K562 (cell line): ENCODE measurements around the gene YTHDC1. TPM values are rescaled to one million over a fixed set of nuclear protein-coding genes. Genes with fewer than 3 reads are reported as not detected.

ENCODE experiments used
- ATAC-seq: fragments of 200-7000 bp; cut with Tn5 transposase; 3 replicates; pipeline ENCODE4 v1.9.1; 2020; ENCODE audit warnings: moderate library complexity
- BruUV-seq: library from RNA; stranded (reverse); fragments of 400-500 nt; replicated peaks from 2 replicates; lab custom pipeline; 2021; lab: Mats Ljungman, UMichigan
- CTCF ChIA-PET: fragments of 300-600 bp; formaldehyde crosslinking; extraction: SDS; loops from one replicate; lab custom pipeline; 2021; ENCODE audit warnings: low intra/inter-chr PET ratio; lab: Yijun Ruan, JAX
- POLR2A ChIA-PET: fragments of 300-600, 350-650 bp; sonication (Branson Sonifier 250); formaldehyde crosslinking; extraction: SDS; loops from one replicate; lab custom pipeline; 2021; ENCODE audit warnings: antibody characterized with exemption, inconsistent platforms; lab: Yijun Ruan, JAX
- DNase-seq, 4 experiments: peaks; one replicate each; pipeline versions ENCODE4 v3.0.0 to v3.0.0-alpha.2; 2011 to 2018; ENCODE audit warnings: low spot score in 3 of 4, mixed read lengths in 3 of 4; ENCODE audit errors: extremely low read depth in 1 of 4
- FAIRE-seq: peaks from 2 replicates; lab custom pipeline; 2011; peaks lifted over from hg19 to GRCh38; lab: Jason Lieb, UNC
- H2AFZ ChIP-seq: 2 replicates; pipeline ENCODE4 v1.6.0; 2011; ENCODE audit warnings: low read depth, low read length, control low read depth, inconsistent platforms
- H3K27ac ChIP-seq: fragments of 200-600 bp; 3 replicates; pipeline ENCODE4 v1.8.0; 2011; ENCODE audit warnings: low read depth, mild to moderate bottlenecking, control low read depth, inconsistent platforms, low read length, moderate library complexity, mixed read lengths; ENCODE audit errors: extremely low read depth
- H3K27me3 ChIP-seq, 2 experiments: fragments of 300-600 bp in 1 of 2; 2 replicates in 1 of 2; 3 replicates in 1 of 2; pipeline versions ENCODE4 v1.6.0 to v1.8.0; 2011; ENCODE audit warnings: inconsistent platforms in 2 of 2, low read length in 2 of 2, mild to moderate bottlenecking in 1 of 2, mixed read lengths in 1 of 2, moderate library complexity in 1 of 2; ENCODE audit not compliant: control insufficient read depth in 2 of 2, insufficient read depth in 2 of 2
- H3K36me3 ChIP-seq: fragments of 300-600 bp; 3 replicates; pipeline ENCODE4 v1.8.0; 2011; ENCODE audit warnings: mild to moderate bottlenecking, low read length, inconsistent platforms; ENCODE audit not compliant: control insufficient read depth, insufficient read depth
- H3K4me1 ChIP-seq, 2 experiments: fragments of 200-600 bp in 1 of 2; replicated peaks in 1 of 2; 2 replicates in 1 of 2; 3 replicates in 1 of 2; pipeline versions ENCODE4 v1.5.1 to v1.8.0; 2011; ENCODE audit warnings: inconsistent platforms in 2 of 2, low read length in 2 of 2, mild to moderate bottlenecking in 1 of 2, mixed read lengths in 1 of 2, moderate library complexity in 1 of 2; ENCODE audit not compliant: control insufficient read depth in 2 of 2, insufficient read depth in 2 of 2
- H3K4me2 ChIP-seq: 2 replicates; pipeline ENCODE4 v1.6.1; 2011; ENCODE audit warnings: low read length, control low read depth, inconsistent platforms, mixed read lengths; ENCODE audit not compliant: insufficient read depth
- H3K4me3 ChIP-seq: fragments of 200-600 bp; sonication (generic), shearing (Covaris generic); 2 replicates; pipeline ENCODE4 v1.5.1; 2016; ENCODE audit warnings: control low read depth, inconsistent platforms
- H3K79me2 ChIP-seq: fragments of 200-600 bp; 3 replicates; pipeline ENCODE4 v1.8.0; 2011; ENCODE audit warnings: low read length, inconsistent platforms; ENCODE audit not compliant: control insufficient read depth, insufficient read depth
- H3K9ac ChIP-seq, 2 experiments: 2 replicates each; pipeline versions ENCODE4 v1.6.0 to v1.6.1; 2011; ENCODE audit warnings: low read depth in 2 of 2, low read length in 2 of 2, control low read depth in 1 of 2, inconsistent platforms in 1 of 2, mild to moderate bottlenecking in 1 of 2, mixed read lengths in 1 of 2; ENCODE audit not compliant: insufficient read depth in 1 of 2
- H3K9me1 ChIP-seq: one replicate; pipeline ENCODE4 v1.6.0; 2011; ENCODE audit warnings: inconsistent platforms, mild to moderate bottlenecking, low read length, moderate library complexity; ENCODE audit not compliant: control insufficient read depth, insufficient read depth
- H3K9me3 ChIP-seq: replicated peaks from 2 replicates; pipeline ENCODE4 v1.5.1; 2011; ENCODE audit warnings: low read depth, low read length, inconsistent platforms; ENCODE audit not compliant: control insufficient read depth, insufficient read depth
- H4K20me1 ChIP-seq: replicated peaks from 2 replicates; pipeline ENCODE4 v1.6.1; 2011; ENCODE audit warnings: low read length, inconsistent platforms, mixed read lengths; ENCODE audit not compliant: control insufficient read depth, insufficient read depth
- COPS2 ChIP-seq: fragments of 450-650 bp; conservative IDR thresholded peaks from 2 replicates; pipeline ENCODE4 v1.6.1; 2016; ENCODE audit warnings: mild to moderate bottlenecking, moderate library complexity
- ERF ChIP-seq: fragments of 450-650 bp; formaldehyde crosslinking; IDR thresholded peaks from 2 replicates; pipeline ENCODE4 v1.4.0; 2020; ENCODE audit warnings: mild to moderate bottlenecking, mixed read lengths
- LARP7 ChIP-seq: fragments of 450-650 bp; IDR thresholded peaks from 2 replicates; pipeline ENCODE4 v1.6.1; 2016
- MAFK ChIP-seq: IDR thresholded peaks from 2 replicates; pipeline ENCODE4 v1.6.1; 2011; ENCODE audit warnings: low read length, improper control_type of control experiment
- MBD2 ChIP-seq: sonication (generic); IDR thresholded peaks from 2 replicates; pipeline ENCODE4 v1.6.1; 2016; ENCODE audit warnings: low read depth, borderline replicate concordance
- MTA3 ChIP-seq: fragments of 450-650 bp; formaldehyde crosslinking; IDR thresholded peaks from 2 replicates; pipeline ENCODE4 v1.6.1; 2017; ENCODE audit warnings: mild to moderate bottlenecking, borderline replicate concordance
- NELFE ChIP-seq: IDR thresholded peaks from 2 replicates; pipeline ENCODE4 v1.6.1; 2011; ENCODE audit warnings: mild to moderate bottlenecking; ENCODE audit not compliant: insufficient read depth, insufficient read length
- PML ChIP-seq: IDR thresholded peaks from 2 replicates; pipeline ENCODE4 v1.6.1; 2012; ENCODE audit warnings: low read length, inconsistent platforms
- ZFP1 ChIP-seq: fragments of 450-650 bp; formaldehyde crosslinking; IDR thresholded peaks from 2 replicates; pipeline ENCODE4 v1.4.0; 2020; ENCODE audit warnings: mild to moderate bottlenecking, mixed read lengths
- ZNF140 ChIP-seq: fragments of 250-450 bp; sonication (Bioruptor Pico); IDR thresholded peaks from 2 replicates; pipeline ENCODE4 v1.8.0; 2021; ENCODE audit warnings: moderate library complexity, mild to moderate bottlenecking, inconsistent platforms
- ZNF41 ChIP-seq: fragments of 250-450 bp; sonication (Bioruptor Pico); conservative IDR thresholded peaks from 2 replicates; pipeline ENCODE4 v1.4.0; 2020; ENCODE audit warnings: mild to moderate bottlenecking
- WGBS: fragments of 100-300 bp; shearing (Covaris generic); methylation state at CpG from one replicate; pipeline ENCODE4 v1.1.6; 2016; ENCODE audit warnings: low coverage, mixed read lengths; ENCODE audit not compliant: insufficient coverage; ENCODE audit errors: missing lambda C conversion rate; 5-methylcytosine and 5-hydroxymethylcytosine counted together
- in situ Hi-C: fragments of 300-500 bp; cut with MboI; formaldehyde crosslinking; loops from 4 replicates; pipeline ENCODE4 v1.15.0; 2018; ENCODE audit warnings: inconsistent platforms, mixed read lengths
- intact Hi-C: fragments of 100-400 bp; cut with micrococcal nuclease; formaldehyde crosslinking; loops from 2 replicates; pipeline ENCODE4 v1.14.2; 2022
- polyA plus RNA-seq, 8 experiments: library from polyadenylated mRNA; depleted of rRNA in 4 of 8; stranded (reverse) in 5 of 8; unstranded in 3 of 8; fragments of >200 nt; fragmentation: Nextera tagmentation in 2 of 8; fragmentation: Illumina TruSeq in 1 of 8; extraction: Ambion mirVana in 2 of 8; extraction: Trizol in 1 of 8; gene quantifications; 2 replicates each; pipeline versions ENCODE4 v1.2.1 to v1.2.3, GENCODE V29; 2011 to 2014; ENCODE audit warnings: inconsistent platforms in 1 of 8, missing spikeins in 1 of 8
- total RNA-seq, 7 experiments: library from RNA; depleted of rRNA in 6 of 7; stranded (reverse); fragments of >200 nt in 6 of 7; fragmentation: Illumina TruSeq in 2 of 7; extraction: Trizol in 2 of 7; gene quantifications; 2 replicates each; pipeline versions ENCODE4 v1.2.1 to v1.2.3, GENCODE V29; 2011 to 2021; ENCODE audit warnings: low replicate concordance in 1 of 7
- TF ChIP-seq, protein P1 (sequence below): sonication (generic); formaldehyde crosslinking; IDR thresholded peaks from 2 replicates; pipeline ENCODE4 v1.8.1; 2023; ENCODE audit warnings: mild to moderate bottlenecking, missing genetic modification reagents

Gene YTHDC1
- total and polyA plus RNA-seq, 9 of the 15 experiments (the other 6 are each of a cell fraction or from before 2014, with no cell fraction given) = 9.8 to 65.4 (median 51.7) TPM

DNA sequence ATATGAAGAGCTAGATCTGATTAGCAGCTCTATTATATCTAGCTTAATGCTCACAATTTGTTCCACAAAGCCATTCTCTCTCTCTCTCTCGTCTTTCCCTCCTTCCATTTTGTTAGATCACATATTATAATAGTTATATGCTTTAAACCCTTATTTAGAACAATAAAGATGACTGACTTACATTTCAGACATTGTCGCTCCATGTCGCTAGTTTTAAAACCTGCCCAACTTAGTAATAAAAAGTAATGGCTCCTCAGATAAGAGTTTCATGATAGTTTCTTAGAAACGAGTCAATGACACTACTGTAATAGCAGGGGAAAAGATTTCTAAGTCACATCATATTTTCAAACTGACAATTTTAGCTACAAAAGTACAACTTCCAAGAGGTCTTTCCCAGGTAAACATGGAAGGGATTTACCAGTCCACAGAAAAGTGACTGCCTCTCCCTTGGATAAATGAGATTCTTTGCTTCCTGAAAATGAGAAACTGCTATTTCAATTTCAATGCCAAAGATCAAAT lies 38.5 kb upstream of the YTHDC1 start:
- Histone ChIP-seq H3K27me3 (no peaks in the 10 kb centered on the region), H4K20me1 (no peaks in the 10 kb centered on the region), H3K4me2 (no peak overlapping the region)
- TF ChIP-seq ZNF140 (CRISPR knock-in tag) = no peak
- TF ChIP-seq COPS2 = no peak
- TF ChIP-seq MAFK = no peak
- TF ChIP-seq NELFE = no peak
- TF ChIP-seq ERF (CRISPR knock-in tag) = no peak
- TF ChIP-seq ZNF41 = no peak
- TF ChIP-seq MBD2 = no peak
- TF ChIP-seq, protein P1, sequence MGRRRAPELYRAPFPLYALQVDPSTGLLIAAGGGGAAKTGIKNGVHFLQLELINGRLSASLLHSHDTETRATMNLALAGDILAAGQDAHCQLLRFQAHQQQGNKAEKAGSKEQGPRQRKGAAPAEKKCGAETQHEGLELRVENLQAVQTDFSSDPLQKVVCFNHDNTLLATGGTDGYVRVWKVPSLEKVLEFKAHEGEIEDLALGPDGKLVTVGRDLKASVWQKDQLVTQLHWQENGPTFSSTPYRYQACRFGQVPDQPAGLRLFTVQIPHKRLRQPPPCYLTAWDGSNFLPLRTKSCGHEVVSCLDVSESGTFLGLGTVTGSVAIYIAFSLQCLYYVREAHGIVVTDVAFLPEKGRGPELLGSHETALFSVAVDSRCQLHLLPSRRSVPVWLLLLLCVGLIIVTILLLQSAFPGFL (CRISPR knock-in tag) = no peak
- TF ChIP-seq PML = no peak
- no peak for TF ChIP-seq MTA3
- no peak for TF ChIP-seq ZFP1 (CRISPR knock-in tag)
- no peak for TF ChIP-seq LARP7
- TF ChIP-seq, all 486 proteins: peak for 0
- Histone ChIP-seq H3K9me1 (no peaks in the 10 kb centered on the region), H3K27ac (no peak overlapping the region), H2AFZ (no peak overlapping the region), H3K9ac (no peak overlapping the region), H3K4me1 (no peaks in the 10 kb centered on the region; a peak in 1 of 5 replicates), H3K79me2 (no peaks in the 10 kb centered on the region), H3K9me3 (no peaks in the 10 kb centered on the region), H3K36me3 (no peaks in the 10 kb centered on the region), H3K4me3 (no peak overlapping the region)
- in situ Hi-C loops (no loop called here), intact Hi-C loops (no loop called here)
- POLR2A ChIA-PET = no interaction called here
- no TSS peak for BruUV-seq
- CTCF ChIA-PET = interaction anchor here (0.6 kb wide), 1 partner anchor 15 kb away, joined by 3 read pairs; no protein-coding TSS in a partner anchor
- 3% methylated on average over 4 of the region's 4 CpGs for WGBS
- ATAC-seq (no peak), DNase-seq (no peak), FAIRE-seq (no peak)
